Gastrocnemius medialis (tissue), 4 donors: Measurements from ENCODE around the gene ERCC5. TPM values are rescaled to one million over a fixed set of nuclear protein-coding genes. Genes with fewer than 3 reads are reported as not detected.

Experiments used
- ATAC-seq, 2 donors: fragments of 150-250 bp; one replicate each; pipeline ENCODE4 v1.9.1; 2016
- DNase-seq, 2 donors: peaks; one replicate each; pipeline ENCODE4 v3.0.0-alpha.2; 2019
- H3K27ac ChIP-seq, 4 donors: fragments of 200-600 bp; sonication (generic); 1 replicate in 1 of 4; 2 replicates in 3 of 4; pipeline ENCODE4 v1.5.1; 2016 to 2018; ENCODE audit warnings: mild to moderate bottlenecking in 2 of 4, moderate library complexity in 1 of 4
- H3K27me3 ChIP-seq, 3 donors: fragments of 200-600 bp; sonication (generic) in 2 of 3; 1 replicate in 1 of 3; 2 replicates in 2 of 3; pipeline versions ENCODE4 v1.5.1 to v1.6.0; 2016 to 2019; ENCODE audit warnings: mild to moderate bottlenecking in 1 of 3, moderate library complexity in 1 of 3
- H3K36me3 ChIP-seq, 2 donors: fragments of 200-600 bp; sonication (generic) in 1 of 2; one replicate each; pipeline ENCODE4 v1.5.1; 2017 to 2018
- H3K4me1 ChIP-seq, 2 donors: fragments of 200-600 bp; sonication (generic) in 1 of 2; one replicate each; pipeline ENCODE4 v1.5.1; 2016 to 2017; ENCODE audit warnings: mild to moderate bottlenecking in 2 of 2
- H3K4me3 ChIP-seq, 4 donors: fragments of 200-600 bp; sonication (generic) in 3 of 4; 1 replicate in 1 of 4; 2 replicates in 3 of 4; pipeline ENCODE4 v1.5.1; 2016 to 2019; ENCODE audit warnings: mild to moderate bottlenecking in 2 of 4
- H3K9me3 ChIP-seq, 3 donors: fragments of 200-600 bp; sonication (generic) in 2 of 3; 1 replicate in 1 of 3; 2 replicates in 2 of 3; pipeline ENCODE4 v1.5.1; 2016 to 2019
- CTCF ChIP-seq, 5 experiments: fragments of 450-650 bp in 3 of 5; fragments of 200-600 bp in 2 of 5; sonication (generic) in 2 of 5; IDR thresholded peaks in 4 of 5; conservative IDR thresholded peaks in 1 of 5; 1 replicate in 4 of 5; 2 replicates in 1 of 5; pipeline ENCODE4 v1.5.1; 2016 to 2019; ENCODE audit warnings: antibody characterized with exemption in 5 of 5, mild to moderate bottlenecking in 3 of 5, moderate library complexity in 3 of 5
- POLR2A ChIP-seq, 2 donors: fragments of 450-650 bp; IDR thresholded peaks; one replicate each; pipeline ENCODE4 v1.6.1; 2017; ENCODE audit warnings: antibody characterized with exemption in 2 of 2, mild to moderate bottlenecking in 2 of 2, moderate library complexity in 2 of 2
- in situ Hi-C, 4 donors: fragments of 200-750 bp; cut with MboI; loops; one replicate each; pipeline versions ENCODE4 v1.15.0 to v1.8.0; 2017; ENCODE audit warnings: low sequenced_read_pairs in 4 of 4
- intact Hi-C: fragments of 100-400 bp; cut with DNase I; formaldehyde crosslinking; loops from one replicate; pipeline ENCODE4 v1.15.1; 2023; ENCODE audit warnings: low total_unique reads
- total RNA-seq, 4 donors: library from RNA; depleted of rRNA; stranded (reverse); fragments of >200 nt; gene quantifications; one replicate each; pipeline versions ENCODE4 v1.1.0 to v1.2.3, GENCODE V29; 2016

ERCC5 gene
- total RNA-seq, 4 donors from 2014 or later: 43.5 to 77.7 (median 46.8) TPM

GRCh38 chr13:102854675-102855074 is 8.8 kb downstream of the ERCC5 start:
- intact Hi-C loops: no loop called here
- DNase-seq: no peak
- Histone ChIP-seq H3K36me3 (peaks cover 0 to 51% of the 10 kb centered on the region in 2 donors), H3K4me3 (no peak overlapping the region), H3K27ac (no peak overlapping the region), H3K27me3 (no peaks in the 10 kb centered on the region), H3K4me1 (no peaks in the 10 kb centered on the region), H3K9me3 (no peaks in the 10 kb centered on the region)
- in situ Hi-C loops: loop anchor here in 1 of 4 donors (10.0 kb wide), 1 partner anchor 280 kb away; no protein-coding TSS in a partner anchor
- ATAC-seq: no peak
- TF ChIP-seq CTCF (IDR thresholded peaks at IDR 0.05 in 4 of 5, conservative IDR thresholded peaks at IDR 0.05 in 1 of 5): no peak

GRCh38 chr13:102856557-102856956 is 10.7 kb downstream of the ERCC5 start:
- H3K27me3 ChIP-seq: no peaks in the 10 kb centered on the region
- no peak overlapping the region for H3K4me3 ChIP-seq
- H3K9me3 ChIP-seq: no peaks in the 10 kb centered on the region
- ATAC-seq: peak; percentile 60 to 82
- peak; percentile 17 to 67 for DNase-seq
- H3K4me1 ChIP-seq: no peaks in the 10 kb centered on the region
- no peak for TF ChIP-seq POLR2A (IDR thresholded peaks at IDR 0.05)
- TF ChIP-seq CTCF (IDR thresholded peaks at IDR 0.05 in 4 of 5, conservative IDR thresholded peaks at IDR 0.05 in 1 of 5): no peak
- H3K36me3 ChIP-seq: peaks cover 0 to 69% of the 10 kb centered on the region in 2 donors
- intact Hi-C loops: no loop called here
- in situ Hi-C loops: loop anchor here in 1 of 4 donors (10.0 kb wide), 1 partner anchor 282 kb away; no protein-coding TSS in a partner anchor
- H3K27ac ChIP-seq: peak overlapping the region in 1 of 4 donors; percentile 39

- Histone ChIP-seq H3K27ac (peak overlapping the region; percentile 49 to 79 (median 68)), H3K27me3 (no peaks in the 10 kb centered on the region), H3K9me3 (no peaks in the 10 kb centered on the region), H3K4me3 (no peak overlapping the region), H3K4me1 (peaks cover 20 to 23% of the 10 kb centered on the region in 2 donors), H3K36me3 (peaks cover 0 to 91% of the 10 kb centered on the region in 2 donors)
- intact Hi-C loops (loop anchor here (2.0 kb wide), 1 partner anchor 18 kb away; no protein-coding TSS in a partner anchor), in situ Hi-C loops (no loop called here)
- DNase-seq (no peak), ATAC-seq (no peak)
- TF ChIP-seq CTCF (IDR thresholded peaks at IDR 0.05 in 4 of 5, conservative IDR thresholded peaks at IDR 0.05 in 1 of 5) (no peak), POLR2A (IDR thresholded peaks at IDR 0.05) (no peak)
Measured at GRCh38 chr13:102862624-102863210, 16.9 kb downstream of the ERCC5 start.

- peak; percentile 84 to 93 for DNase-seq
- in situ Hi-C loops: no loop called here
- peak; percentile 100 for ATAC-seq
Measured at GRCh38 chr13:102863590-102863989, 17.8 kb downstream of the ERCC5 start.

More at GRCh38 chr13:102863590-102863989, 17.8 kb downstream of the ERCC5 start:
- Histone ChIP-seq H3K27ac (peak overlapping the region; percentile 49 to 79 (median 68)), H3K4me1 (peaks cover 24 to 30% of the 10 kb centered on the region in 2 donors), H3K27me3 (no peaks in the 10 kb centered on the region), H3K4me3 (no peak overlapping the region), H3K9me3 (no peaks in the 10 kb centered on the region), H3K36me3 (peaks cover 0 to 89% of the 10 kb centered on the region in 2 donors)
- TF ChIP-seq CTCF (IDR thresholded peaks at IDR 0.05 in 4 of 5, conservative IDR thresholded peaks at IDR 0.05 in 1 of 5) (no peak), POLR2A (IDR thresholded peaks at IDR 0.05) (no peak)
- intact Hi-C loops: loop anchor here (2.0 kb wide), 1 partner anchor 19 kb away; no protein-coding TSS in a partner anchor
